ENCODE measurements around the gene KIRREL1. TPM values are rescaled to one million over a fixed set of nuclear protein-coding genes. Genes with fewer than 3 reads are reported as not detected.

Gene KIRREL1
- total RNA-seq, 1 donor from 2014 or later, result 195 TPM

DNA sequence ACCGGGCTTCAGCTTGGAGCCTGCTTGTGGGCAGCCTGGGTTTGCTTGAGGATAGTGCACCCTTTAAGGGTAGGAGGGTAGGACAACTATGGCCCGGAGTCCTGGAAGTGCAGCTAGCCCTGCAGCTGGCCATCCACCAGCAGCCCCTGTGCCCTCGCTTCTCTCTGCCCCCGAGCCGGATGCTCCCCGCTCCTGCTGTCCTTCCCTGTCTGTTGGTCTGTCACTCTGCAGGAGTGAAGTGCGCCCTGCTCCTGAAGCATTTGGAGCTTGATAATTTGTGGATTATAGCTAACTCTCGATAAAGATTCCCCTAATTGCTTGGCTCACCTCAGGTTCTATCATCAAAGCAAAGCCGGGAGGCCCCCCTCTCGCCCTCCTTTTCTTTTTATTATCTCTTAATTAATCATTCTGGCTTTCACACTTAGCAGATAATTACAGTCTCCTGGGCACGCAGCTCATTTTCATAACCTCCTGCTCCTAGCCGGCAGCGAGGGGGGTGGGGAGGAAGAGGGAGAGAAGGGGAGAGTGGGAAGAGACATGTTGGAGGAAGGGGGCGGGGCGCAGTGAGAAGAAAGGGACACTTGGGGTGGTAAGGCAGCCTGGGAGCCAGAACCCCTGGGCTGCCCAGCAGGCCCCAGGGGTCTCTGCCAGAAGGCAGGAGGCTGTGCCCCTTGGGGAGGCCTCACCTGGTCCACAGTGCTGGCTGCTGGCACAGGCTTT is 14.4 kb downstream of the KIRREL1 start:
- H2AFZ ChIP-seq (ENCODE audit: low read depth, low read length), result no peak overlapping the region
- peaks cover 81% of the 10 kb centered on the region for H3K4me1 ChIP-seq (ENCODE audit: insufficient read depth, low read length)
- H3K4me3 ChIP-seq (ENCODE audit: insufficient read depth, low read depth, low read length), result no peak overlapping the region
- no peak for DNase-seq (ENCODE audit: low read depth)
- Mint-ChIP-seq H3K9me3 (ENCODE audit: unreplicated experiment) (no peaks in the 10 kb centered on the region), H3K27me3 (ENCODE audit: low read depth, unreplicated experiment) (no peaks in the 10 kb centered on the region), H3K27ac (ENCODE audit: unreplicated experiment) (peak overlapping the region; percentile 87), H3K4me1 (ENCODE audit: low read depth, unreplicated experiment) (peaks cover 93% of the 10 kb centered on the region), H3K36me3 (ENCODE audit: low read depth, unreplicated experiment) (peaks cover 17% of the 10 kb centered on the region), H3K4me3 (ENCODE audit: unreplicated experiment) (peak overlapping the region; percentile 20)
- TF ChIP-seq, protein P1, sequence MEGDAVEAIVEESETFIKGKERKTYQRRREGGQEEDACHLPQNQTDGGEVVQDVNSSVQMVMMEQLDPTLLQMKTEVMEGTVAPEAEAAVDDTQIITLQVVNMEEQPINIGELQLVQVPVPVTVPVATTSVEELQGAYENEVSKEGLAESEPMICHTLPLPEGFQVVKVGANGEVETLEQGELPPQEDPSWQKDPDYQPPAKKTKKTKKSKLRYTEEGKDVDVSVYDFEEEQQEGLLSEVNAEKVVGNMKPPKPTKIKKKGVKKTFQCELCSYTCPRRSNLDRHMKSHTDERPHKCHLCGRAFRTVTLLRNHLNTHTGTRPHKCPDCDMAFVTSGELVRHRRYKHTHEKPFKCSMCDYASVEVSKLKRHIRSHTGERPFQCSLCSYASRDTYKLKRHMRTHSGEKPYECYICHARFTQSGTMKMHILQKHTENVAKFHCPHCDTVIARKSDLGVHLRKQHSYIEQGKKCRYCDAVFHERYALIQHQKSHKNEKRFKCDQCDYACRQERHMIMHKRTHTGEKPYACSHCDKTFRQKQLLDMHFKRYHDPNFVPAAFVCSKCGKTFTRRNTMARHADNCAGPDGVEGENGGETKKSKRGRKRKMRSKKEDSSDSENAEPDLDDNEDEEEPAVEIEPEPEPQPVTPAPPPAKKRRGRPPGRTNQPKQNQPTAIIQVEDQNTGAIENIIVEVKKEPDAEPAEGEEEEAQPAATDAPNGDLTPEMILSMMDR (IDR thresholded peaks at IDR 0.05; ENCODE audit: insufficient read depth, low read depth, low read length), result no peak
- peaks cover 27% of the 10 kb centered on the region for H4K20me1 ChIP-seq (ENCODE audit: insufficient read depth, low read length)
- no peaks in the 10 kb centered on the region for H3K9me3 ChIP-seq (ENCODE audit: insufficient read depth, low read depth, low read length)
- peak overlapping the region; percentile 35 for H3K4me2 ChIP-seq (ENCODE audit: low read length)
- FAIRE-seq, result no peak
- peaks cover 89% of the 10 kb centered on the region for H3K79me2 ChIP-seq (ENCODE audit: insufficient read depth, low read length)
- H3K27ac ChIP-seq (ENCODE audit: low read depth, low read length), result peak overlapping the region; percentile 98
- no peaks in the 10 kb centered on the region for H3K36me3 ChIP-seq (ENCODE audit: insufficient read depth, low read length)
- H3K9ac ChIP-seq (ENCODE audit: low read length), result peak overlapping the region; percentile 5
- no peaks in the 10 kb centered on the region for H3K27me3 ChIP-seq (ENCODE audit: insufficient read depth, low read length)

DNA sequence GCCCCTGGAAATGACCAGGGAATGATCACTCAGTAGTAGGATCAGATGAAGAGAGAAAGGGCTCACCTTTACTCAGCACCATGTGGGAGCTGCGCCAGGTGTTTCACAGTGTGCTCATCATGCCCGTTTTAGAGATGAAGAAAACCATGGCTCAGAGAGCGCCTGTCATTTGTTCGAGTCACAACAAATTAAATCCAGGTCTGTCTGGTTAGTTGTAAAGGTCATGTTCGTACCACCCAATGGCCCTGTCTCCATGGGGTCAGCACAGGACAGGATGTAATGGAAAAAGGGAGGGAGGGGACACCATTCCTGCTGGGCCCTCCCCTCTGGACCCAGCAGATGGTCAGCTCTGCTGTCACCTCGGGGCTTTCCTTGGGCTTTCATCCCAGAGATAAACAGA is 15.2 kb downstream of the KIRREL1 start:
- peaks cover 73% of the 10 kb centered on the region for H3K4me1 ChIP-seq (ENCODE audit: insufficient read depth, low read length)
- no peaks in the 10 kb centered on the region for H3K9me3 Mint-ChIP-seq (ENCODE audit: unreplicated experiment)
- H3K27me3 Mint-ChIP-seq (ENCODE audit: low read depth, unreplicated experiment), result no peaks in the 10 kb centered on the region
- H3K27ac ChIP-seq (ENCODE audit: low read depth, low read length), result peak overlapping the region; percentile 98
- H3K9ac ChIP-seq (ENCODE audit: low read length), result peak overlapping the region; percentile 5
- peaks cover 89% of the 10 kb centered on the region for H3K79me2 ChIP-seq (ENCODE audit: insufficient read depth, low read length)
- peak overlapping the region; percentile 87 for H3K4me2 ChIP-seq (ENCODE audit: low read length)
- no peaks in the 10 kb centered on the region for H3K27me3 ChIP-seq (ENCODE audit: insufficient read depth, low read length)
- peaks cover 27% of the 10 kb centered on the region for H4K20me1 ChIP-seq (ENCODE audit: insufficient read depth, low read length)
- no peak overlapping the region for H3K4me3 ChIP-seq (ENCODE audit: insufficient read depth, low read depth, low read length)
- no peaks in the 10 kb centered on the region for H3K36me3 ChIP-seq (ENCODE audit: insufficient read depth, low read length)
- FAIRE-seq, result no peak
- H3K36me3 Mint-ChIP-seq (ENCODE audit: low read depth, unreplicated experiment), result peaks cover 20% of the 10 kb centered on the region
- H3K27ac Mint-ChIP-seq (ENCODE audit: unreplicated experiment), result peak overlapping the region; percentile 87
- H2AFZ ChIP-seq (ENCODE audit: low read depth, low read length), result no peak overlapping the region
- no peak overlapping the region for H3K4me3 Mint-ChIP-seq (ENCODE audit: unreplicated experiment)
- no peak for DNase-seq (ENCODE audit: low read depth)
- H3K4me1 Mint-ChIP-seq (ENCODE audit: low read depth, unreplicated experiment), result peaks cover 94% of the 10 kb centered on the region
- no peak for TF ChIP-seq EZH2 (IDR thresholded peaks at IDR 0.05; ENCODE audit: insufficient read depth, low read length)
- TF ChIP-seq, protein P1 (IDR thresholded peaks at IDR 0.05; ENCODE audit: insufficient read depth, low read depth, low read length), result no peak
- H3K9me3 ChIP-seq (ENCODE audit: insufficient read depth, low read depth, low read length), result no peaks in the 10 kb centered on the region

DNA sequence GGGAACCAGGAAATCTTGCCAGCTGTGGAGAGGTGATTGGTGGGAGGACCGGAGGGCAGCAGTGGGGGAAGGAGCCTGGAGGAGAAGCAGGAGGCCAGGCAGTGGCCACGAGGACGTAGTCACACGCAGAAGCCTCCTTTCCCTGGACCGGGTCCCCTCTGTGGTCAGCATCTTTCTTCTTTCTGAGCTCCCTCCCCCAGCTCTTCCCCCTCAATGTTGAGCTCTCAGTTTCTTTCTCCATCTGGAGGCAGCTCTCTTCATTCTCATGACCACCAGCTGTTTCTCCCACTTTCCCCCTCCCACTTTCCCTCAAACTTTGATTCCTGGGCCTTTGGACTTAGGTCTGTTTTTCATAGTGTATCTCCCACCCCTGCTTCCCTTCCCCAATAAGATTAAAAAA is 18.3 kb downstream of the KIRREL1 start:
- Mint-ChIP-seq H3K36me3 (ENCODE audit: low read depth, unreplicated experiment) (peaks cover 16% of the 10 kb centered on the region), H3K9me3 (ENCODE audit: unreplicated experiment) (no peaks in the 10 kb centered on the region), H3K4me3 (ENCODE audit: unreplicated experiment) (peak overlapping the region; percentile 69), H3K4me1 (ENCODE audit: low read depth, unreplicated experiment) (peaks cover 96% of the 10 kb centered on the region), H3K27ac (ENCODE audit: unreplicated experiment) (peak overlapping the region; percentile 100), H3K27me3 (ENCODE audit: low read depth, unreplicated experiment) (no peaks in the 10 kb centered on the region)
- no peak overlapping the region for H2AFZ ChIP-seq (ENCODE audit: low read depth, low read length)
- H3K4me1 ChIP-seq (ENCODE audit: insufficient read depth, low read length), result peaks cover 80% of the 10 kb centered on the region
- H3K79me2 ChIP-seq (ENCODE audit: insufficient read depth, low read length), result peaks cover 89% of the 10 kb centered on the region
- H3K9me3 ChIP-seq (ENCODE audit: insufficient read depth, low read depth, low read length), result no peaks in the 10 kb centered on the region
- H4K20me1 ChIP-seq (ENCODE audit: insufficient read depth, low read length), result peaks cover 10% of the 10 kb centered on the region
- DNase-seq (ENCODE audit: low read depth), result no peak
- peak overlapping the region; percentile 8 for H3K4me3 ChIP-seq (ENCODE audit: insufficient read depth, low read depth, low read length)
- H3K27ac ChIP-seq (ENCODE audit: low read depth, low read length), result peak overlapping the region; percentile 98
- peak overlapping the region; percentile 87 for H3K9ac ChIP-seq (ENCODE audit: low read length)
- no peaks in the 10 kb centered on the region for H3K27me3 ChIP-seq (ENCODE audit: insufficient read depth, low read length)
- no peak for FAIRE-seq
- H3K36me3 ChIP-seq (ENCODE audit: insufficient read depth, low read length), result no peaks in the 10 kb centered on the region
- TF ChIP-seq EZH2 (IDR thresholded peaks at IDR 0.05; ENCODE audit: insufficient read depth, low read length), result no peak
- TF ChIP-seq, protein P1 (IDR thresholded peaks at IDR 0.05; ENCODE audit: insufficient read depth, low read depth, low read length), result no peak
- H3K4me2 ChIP-seq (ENCODE audit: low read length), result peak overlapping the region; percentile 87
